Gastrocnemius medialis (tissue), 4 donors: Measurements from ENCODE around the gene DAGLB. TPM values are rescaled to one million over a fixed set of nuclear protein-coding genes. Genes with fewer than 3 reads are reported as not detected.

Experiments
- ATAC-seq, 2 donors: fragments of 150-250 bp; one replicate each; pipeline ENCODE4 v1.9.1; 2016
- DNase-seq, 2 donors: peaks; one replicate each; pipeline ENCODE4 v3.0.0-alpha.2; 2019
- H3K27ac ChIP-seq, 4 donors: fragments of 200-600 bp; sonication (generic); 1 replicate in 1 of 4; 2 replicates in 3 of 4; pipeline ENCODE4 v1.5.1; 2016 to 2018; ENCODE audit warnings: mild to moderate bottlenecking in 2 of 4, moderate library complexity in 1 of 4
- H3K27me3 ChIP-seq, 3 donors: fragments of 200-600 bp; sonication (generic) in 2 of 3; 1 replicate in 1 of 3; 2 replicates in 2 of 3; pipeline versions ENCODE4 v1.5.1 to v1.6.0; 2016 to 2019; ENCODE audit warnings: mild to moderate bottlenecking in 1 of 3, moderate library complexity in 1 of 3
- H3K36me3 ChIP-seq, 2 donors: fragments of 200-600 bp; sonication (generic) in 1 of 2; one replicate each; pipeline ENCODE4 v1.5.1; 2017 to 2018
- H3K4me1 ChIP-seq, 2 donors: fragments of 200-600 bp; sonication (generic) in 1 of 2; one replicate each; pipeline ENCODE4 v1.5.1; 2016 to 2017; ENCODE audit warnings: mild to moderate bottlenecking in 2 of 2
- H3K4me3 ChIP-seq, 4 donors: fragments of 200-600 bp; sonication (generic) in 3 of 4; 1 replicate in 1 of 4; 2 replicates in 3 of 4; pipeline ENCODE4 v1.5.1; 2016 to 2019; ENCODE audit warnings: mild to moderate bottlenecking in 2 of 4
- H3K9me3 ChIP-seq, 3 donors: fragments of 200-600 bp; sonication (generic) in 2 of 3; 1 replicate in 1 of 3; 2 replicates in 2 of 3; pipeline ENCODE4 v1.5.1; 2016 to 2019
- POLR2A ChIP-seq, 2 donors: fragments of 450-650 bp; IDR thresholded peaks; one replicate each; pipeline ENCODE4 v1.6.1; 2017; ENCODE audit warnings: antibody characterized with exemption in 2 of 2, mild to moderate bottlenecking in 2 of 2, moderate library complexity in 2 of 2
- in situ Hi-C, 4 donors: fragments of 200-750 bp; cut with MboI; loops; one replicate each; pipeline versions ENCODE4 v1.15.0 to v1.8.0; 2017; ENCODE audit warnings: low sequenced_read_pairs in 4 of 4
- intact Hi-C: fragments of 100-400 bp; cut with DNase I; formaldehyde crosslinking; loops from one replicate; pipeline ENCODE4 v1.15.1; 2023; ENCODE audit warnings: low total_unique reads
- total RNA-seq, 4 donors: library from RNA; depleted of rRNA; stranded (reverse); fragments of >200 nt; gene quantifications; one replicate each; pipeline versions ENCODE4 v1.1.0 to v1.2.3, GENCODE V29; 2016
- TF ChIP-seq, protein P1 (sequence below), 5 experiments: fragments of 450-650 bp in 3 of 5; fragments of 200-600 bp in 2 of 5; sonication (generic) in 2 of 5; IDR thresholded peaks in 4 of 5; conservative IDR thresholded peaks in 1 of 5; 1 replicate in 4 of 5; 2 replicates in 1 of 5; pipeline ENCODE4 v1.5.1; 2016 to 2019; ENCODE audit warnings: antibody characterized with exemption in 5 of 5, mild to moderate bottlenecking in 3 of 5, moderate library complexity in 3 of 5

Gene DAGLB
- total RNA-seq, 4 donors from 2014 or later = 11.7 to 24.0 (median 16.1) TPM

- peak in 1 of 2 donors; percentile 11 for ATAC-seq
- in situ Hi-C loops = no loop called here
These were observed 51.7 kb downstream of the DAGLB start for GRCh38 chr7:6395898-6396595.

DNA sequence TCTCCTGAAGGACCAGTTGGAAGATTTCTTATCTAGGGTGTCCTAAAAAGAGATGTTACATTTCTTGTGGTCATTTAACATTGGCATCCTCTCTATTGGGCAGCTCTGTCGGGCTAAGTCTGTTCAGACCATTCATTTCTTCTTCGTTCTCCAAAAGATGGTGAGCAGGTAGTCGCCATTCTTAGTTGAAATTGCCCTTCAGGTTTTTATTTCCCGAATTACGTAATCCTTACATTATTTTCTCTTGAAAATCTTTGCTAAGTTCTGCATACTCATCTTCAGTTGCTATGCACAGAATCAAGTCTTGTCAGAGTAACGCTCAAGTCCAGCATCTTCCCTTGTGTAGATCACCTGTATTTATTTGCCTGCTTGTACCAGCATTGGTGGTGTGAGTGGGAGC is 53.6 kb downstream of the DAGLB start:
- ATAC-seq = no peak
- Histone ChIP-seq H3K4me3 (no peak overlapping the region), H3K9me3 (no peaks in the 10 kb centered on the region), H3K27ac (peak overlapping the region; percentile 73 to 82 (median 76)), H3K4me1 (peaks cover 50 to 68% of the 10 kb centered on the region in 2 donors), H3K27me3 (no peaks in the 10 kb centered on the region), H3K36me3 (peaks cover 0 to 19% of the 10 kb centered on the region in 2 donors)
- intact Hi-C loops (no loop called here), in situ Hi-C loops (no loop called here)
- no peak for TF ChIP-seq POLR2A (IDR thresholded peaks at IDR 0.05)
- TF ChIP-seq, protein P1, sequence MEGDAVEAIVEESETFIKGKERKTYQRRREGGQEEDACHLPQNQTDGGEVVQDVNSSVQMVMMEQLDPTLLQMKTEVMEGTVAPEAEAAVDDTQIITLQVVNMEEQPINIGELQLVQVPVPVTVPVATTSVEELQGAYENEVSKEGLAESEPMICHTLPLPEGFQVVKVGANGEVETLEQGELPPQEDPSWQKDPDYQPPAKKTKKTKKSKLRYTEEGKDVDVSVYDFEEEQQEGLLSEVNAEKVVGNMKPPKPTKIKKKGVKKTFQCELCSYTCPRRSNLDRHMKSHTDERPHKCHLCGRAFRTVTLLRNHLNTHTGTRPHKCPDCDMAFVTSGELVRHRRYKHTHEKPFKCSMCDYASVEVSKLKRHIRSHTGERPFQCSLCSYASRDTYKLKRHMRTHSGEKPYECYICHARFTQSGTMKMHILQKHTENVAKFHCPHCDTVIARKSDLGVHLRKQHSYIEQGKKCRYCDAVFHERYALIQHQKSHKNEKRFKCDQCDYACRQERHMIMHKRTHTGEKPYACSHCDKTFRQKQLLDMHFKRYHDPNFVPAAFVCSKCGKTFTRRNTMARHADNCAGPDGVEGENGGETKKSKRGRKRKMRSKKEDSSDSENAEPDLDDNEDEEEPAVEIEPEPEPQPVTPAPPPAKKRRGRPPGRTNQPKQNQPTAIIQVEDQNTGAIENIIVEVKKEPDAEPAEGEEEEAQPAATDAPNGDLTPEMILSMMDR (IDR thresholded peaks at IDR 0.05 in 4 of 5, conservative IDR thresholded peaks at IDR 0.05 in 1 of 5) = no peak
- no peak for DNase-seq

More at GRCh38 chr7:6395898-6396595, 51.7 kb downstream of the DAGLB start:
- peak overlapping the region; percentile 45 to 82 (median 74) for H3K27ac ChIP-seq
- H3K27me3 ChIP-seq = no peaks in the 10 kb centered on the region
- peaks cover 58 to 83% of the 10 kb centered on the region in 2 donors for H3K4me1 ChIP-seq
- H3K4me3 ChIP-seq = no peak overlapping the region
- H3K36me3 ChIP-seq = peaks cover 0 to 16% of the 10 kb centered on the region in 2 donors
- H3K9me3 ChIP-seq = no peaks in the 10 kb centered on the region
- TF ChIP-seq, protein P1 (IDR thresholded peaks at IDR 0.05 in 4 of 5, conservative IDR thresholded peaks at IDR 0.05 in 1 of 5) = no peak
- TF ChIP-seq POLR2A (IDR thresholded peaks at IDR 0.05) = no peak
- DNase-seq = no peak
- intact Hi-C loops = no loop called here

GRCh38 chr7:6393667-6394056 is 54.1 kb downstream of the DAGLB start:
- DNase-seq (no peak), ATAC-seq (peak in 1 of 2 donors; percentile 3)
- in situ Hi-C loops (no loop called here), intact Hi-C loops (no loop called here)
- TF ChIP-seq, protein P1 (IDR thresholded peaks at IDR 0.05 in 4 of 5, conservative IDR thresholded peaks at IDR 0.05 in 1 of 5) = no peak
- TF ChIP-seq POLR2A (IDR thresholded peaks at IDR 0.05) = no peak
- H3K4me3 ChIP-seq = no peak overlapping the region
- peaks cover 45 to 63% of the 10 kb centered on the region in 2 donors for H3K4me1 ChIP-seq
- no peaks in the 10 kb centered on the region for H3K9me3 ChIP-seq
- H3K27ac ChIP-seq = peak overlapping the region; percentile 73 to 82 (median 76)
- no peaks in the 10 kb centered on the region for H3K27me3 ChIP-seq
- H3K36me3 ChIP-seq = peaks cover 0 to 24% of the 10 kb centered on the region in 2 donors

DNA sequence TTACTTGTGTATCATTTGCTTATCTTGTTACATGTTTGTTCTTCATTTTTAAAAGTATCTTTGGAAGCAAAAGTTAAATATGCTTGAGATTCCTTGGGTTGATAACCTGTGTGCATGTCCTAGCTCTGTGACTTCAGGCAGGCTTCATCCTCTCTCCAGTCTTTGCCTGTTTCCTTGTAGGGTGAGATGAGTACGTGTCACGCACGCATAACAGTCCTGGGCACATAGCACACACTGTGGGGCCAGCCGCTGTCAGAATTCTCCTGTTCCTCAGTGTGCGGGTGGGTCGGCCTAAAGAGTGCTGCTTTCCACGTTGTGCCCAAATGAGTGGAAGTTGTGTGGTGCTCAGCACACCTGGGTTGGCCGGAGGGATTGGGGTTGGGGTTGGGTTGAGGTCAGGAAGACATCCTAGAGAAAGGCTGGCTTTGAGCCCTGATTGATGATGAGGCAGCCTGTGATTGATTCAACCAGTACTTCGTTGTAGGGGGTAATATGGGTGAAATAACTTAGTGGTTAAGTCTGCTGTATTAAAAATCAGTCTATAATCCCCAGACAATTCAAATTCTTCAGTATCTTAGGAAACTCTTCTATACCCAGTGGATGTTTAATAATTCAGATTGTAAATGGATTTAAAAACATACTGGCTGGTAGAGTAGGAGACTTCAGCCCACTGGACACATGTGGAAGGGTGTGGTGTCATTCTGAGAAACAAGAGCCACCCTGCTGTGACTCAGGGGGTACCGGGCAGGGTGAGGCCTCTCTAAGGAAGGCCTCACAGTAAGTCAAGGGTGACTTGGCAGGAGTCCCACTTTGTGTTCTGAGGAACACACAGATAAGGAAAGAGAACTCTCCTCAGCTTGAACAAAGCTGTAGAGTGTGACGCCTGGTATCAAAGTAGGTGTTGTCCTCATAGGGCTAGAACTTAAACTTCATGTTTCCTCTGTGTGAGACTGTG is 54.8 kb downstream of the DAGLB start:
- H3K4me3 ChIP-seq = no peak overlapping the region
- no peaks in the 10 kb centered on the region for H3K9me3 ChIP-seq
- intact Hi-C loops = no loop called here
- peaks cover 0 to 30% of the 10 kb centered on the region in 2 donors for H3K36me3 ChIP-seq
- no peaks in the 10 kb centered on the region for H3K27me3 ChIP-seq
- ATAC-seq = peak; percentile 83
- DNase-seq = peak; percentile 67 to 80
- peak overlapping the region; percentile 73 to 82 (median 76) for H3K27ac ChIP-seq
- H3K4me1 ChIP-seq = peaks cover 38 to 57% of the 10 kb centered on the region in 2 donors
- TF ChIP-seq POLR2A (IDR thresholded peaks at IDR 0.05) = peak in 1 of 2 donors; percentile 9
- TF ChIP-seq, protein P1 (IDR thresholded peaks at IDR 0.05 in 4 of 5, conservative IDR thresholded peaks at IDR 0.05 in 1 of 5) = no peak
- in situ Hi-C loops = no loop called here
